Raji (cell line): ENCODE measurements around the gene NHSL2.

ENCODE experiments used
- POLR2A ChIP-seq: IDR thresholded peaks from 2 replicates; pipeline ENCODE4 v1.6.1; 2011; ENCODE audit warnings: low read depth, low read length, control low read depth; ENCODE audit not compliant: insufficient read depth

Gene NHSL2

GRCh38 chrX:72037601-72038000, 127.0 kb downstream of the NHSL2 start:
- no peak for TF ChIP-seq POLR2A

- no peak for TF ChIP-seq POLR2A
Observed at GRCh38 chrX:72038016-72038415, 127.4 kb downstream of the NHSL2 start.

- TF ChIP-seq POLR2A, result no peak
Observed at GRCh38 chrX:72038868-72039267, 128.2 kb downstream of the NHSL2 start.

GRCh38 chrX:72040506-72040905, 129.9 kb downstream of the NHSL2 start:
- TF ChIP-seq POLR2A, result no peak

- TF ChIP-seq POLR2A, result no peak
Observed at GRCh38 chrX:72041176-72041575, 130.5 kb downstream of the NHSL2 start.

GRCh38 chrX:72041871-72042851, 131.5 kb downstream of the NHSL2 start:
- TF ChIP-seq POLR2A, result no peak

GRCh38 chrX:72042852-72043248, 132.2 kb downstream of the NHSL2 start:
- no peak for TF ChIP-seq POLR2A

GRCh38 chrX:72043636-72044035, 133.0 kb downstream of the NHSL2 start:
- TF ChIP-seq POLR2A, result no peak

GRCh38 chrX:72045141-72045540, 134.5 kb downstream of the NHSL2 start:
- no peak for TF ChIP-seq POLR2A

GRCh38 chrX:72045552-72046277, 135.1 kb downstream of the NHSL2 start:
- TF ChIP-seq POLR2A, result no peak

GRCh38 chrX:72046447-72046846, 135.8 kb downstream of the NHSL2 start:
- TF ChIP-seq POLR2A, result no peak

- TF ChIP-seq POLR2A, result no peak
Observed at GRCh38 chrX:72048510-72049455, 138.1 kb downstream of the NHSL2 start.

GRCh38 chrX:72050011-72050410, 139.4 kb downstream of the NHSL2 start:
- no peak for TF ChIP-seq POLR2A

- no peak for TF ChIP-seq POLR2A
Observed at GRCh38 chrX:72051589-72051988, 140.9 kb downstream of the NHSL2 start.
